Vagina (tissue), 2 donors: Measurements from ENCODE around the gene AP1G2.

Experiments used
- CTCF ChIP-seq, 3 experiments: fragments of 450-650 bp in 2 of 3; fragments of 200-600 bp in 1 of 3; sonication (generic) in 1 of 3; IDR thresholded peaks; one replicate each; pipeline ENCODE4 v1.5.1; 2017 to 2019; ENCODE audit warnings: antibody characterized with exemption in 3 of 3, mild to moderate bottlenecking in 2 of 3, moderate library complexity in 2 of 3
- POLR2A ChIP-seq, 2 donors: fragments of 450-650 bp; IDR thresholded peaks; one replicate each; pipeline ENCODE4 v1.6.1; 2017; ENCODE audit warnings: antibody characterized with exemption in 2 of 2, mild to moderate bottlenecking in 2 of 2, moderate library complexity in 2 of 2

DNA sequence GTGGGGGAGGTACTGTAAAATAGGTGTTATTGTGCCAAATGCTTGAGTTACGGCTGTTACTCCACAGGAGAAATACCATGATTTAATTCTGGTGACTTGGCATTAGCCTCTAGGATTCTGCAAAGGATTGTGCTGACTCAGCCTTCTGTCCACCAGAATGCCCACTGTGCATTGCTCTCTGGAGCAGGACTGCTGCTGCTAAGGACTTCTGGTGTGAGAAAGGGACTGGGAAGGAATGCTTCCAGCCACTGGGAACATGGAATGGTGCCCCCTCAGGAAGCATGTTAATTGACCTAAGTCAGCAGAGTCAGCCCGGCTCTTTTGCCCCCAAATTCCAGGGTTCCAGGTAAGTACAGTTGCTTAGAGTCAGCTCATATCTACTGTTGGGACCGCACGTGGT lies 48.9 kb downstream of the AP1G2 start:
- TF ChIP-seq CTCF (IDR thresholded peaks at IDR 0.05) (no peak), POLR2A (IDR thresholded peaks at IDR 0.05) (no peak)
